Upper lobe of right lung (tissue), 1 donor: ENCODE results near the gene NUDT1. TPM values are rescaled to one million over a fixed set of nuclear protein-coding genes. Genes with fewer than 3 reads are reported as not detected.

ENCODE experiments used
- ATAC-seq: fragments of 200-7000 bp; cut with Tn5 transposase; one replicate; pipeline ENCODE4 v1.9.1; 2020; ENCODE audit warnings: mild to moderate bottlenecking, moderate library complexity
- DNase-seq: peaks from one replicate; pipeline ENCODE4 v3.0.0-alpha.2; 2020
- H3K27ac ChIP-seq: fragments of 200-600 bp; one replicate; pipeline ENCODE4 v1.8.0; 2022
- H3K27me3 ChIP-seq: fragments of 200-600 bp; one replicate; pipeline ENCODE4 v1.8.0; 2022; ENCODE audit warnings: mild to moderate bottlenecking
- H3K36me3 ChIP-seq: fragments of 200-600 bp; one replicate; pipeline ENCODE4 v1.8.0; 2022
- H3K4me1 ChIP-seq: fragments of 200-600 bp; one replicate; pipeline ENCODE4 v1.8.0; 2022
- H3K4me3 ChIP-seq: fragments of 200-600 bp; one replicate; pipeline ENCODE4 v1.8.0; 2022; ENCODE audit warnings: mild to moderate bottlenecking
- H3K9me3 ChIP-seq: fragments of 200-600 bp; one replicate; pipeline ENCODE4 v1.8.0; 2022
- CTCF ChIP-seq: fragments of 200-600 bp; IDR thresholded peaks from one replicate; pipeline ENCODE4 v1.8.0; 2022; ENCODE audit warnings: antibody characterized with exemption
- intact Hi-C: fragments of 100-400 bp; cut with DNase I; formaldehyde crosslinking; loops from one replicate; pipeline ENCODE4 v1.11.0; 2022
- total RNA-seq: library from RNA; stranded (reverse); fragmentation: NEBNext Ultra II Directional; extraction: Animal tissue kit (Norgen Biotek cat#: 25700); gene quantifications from one replicate; pipeline ENCODE4 v1.2.1, GENCODE V29; 2021
- donor health status: DM: no; HTN: yes; CAD: no; lungs with severe emphysema.

NUDT1 gene
- total RNA-seq, 1 donor from 2014 or later = 13.2 TPM

DNA sequence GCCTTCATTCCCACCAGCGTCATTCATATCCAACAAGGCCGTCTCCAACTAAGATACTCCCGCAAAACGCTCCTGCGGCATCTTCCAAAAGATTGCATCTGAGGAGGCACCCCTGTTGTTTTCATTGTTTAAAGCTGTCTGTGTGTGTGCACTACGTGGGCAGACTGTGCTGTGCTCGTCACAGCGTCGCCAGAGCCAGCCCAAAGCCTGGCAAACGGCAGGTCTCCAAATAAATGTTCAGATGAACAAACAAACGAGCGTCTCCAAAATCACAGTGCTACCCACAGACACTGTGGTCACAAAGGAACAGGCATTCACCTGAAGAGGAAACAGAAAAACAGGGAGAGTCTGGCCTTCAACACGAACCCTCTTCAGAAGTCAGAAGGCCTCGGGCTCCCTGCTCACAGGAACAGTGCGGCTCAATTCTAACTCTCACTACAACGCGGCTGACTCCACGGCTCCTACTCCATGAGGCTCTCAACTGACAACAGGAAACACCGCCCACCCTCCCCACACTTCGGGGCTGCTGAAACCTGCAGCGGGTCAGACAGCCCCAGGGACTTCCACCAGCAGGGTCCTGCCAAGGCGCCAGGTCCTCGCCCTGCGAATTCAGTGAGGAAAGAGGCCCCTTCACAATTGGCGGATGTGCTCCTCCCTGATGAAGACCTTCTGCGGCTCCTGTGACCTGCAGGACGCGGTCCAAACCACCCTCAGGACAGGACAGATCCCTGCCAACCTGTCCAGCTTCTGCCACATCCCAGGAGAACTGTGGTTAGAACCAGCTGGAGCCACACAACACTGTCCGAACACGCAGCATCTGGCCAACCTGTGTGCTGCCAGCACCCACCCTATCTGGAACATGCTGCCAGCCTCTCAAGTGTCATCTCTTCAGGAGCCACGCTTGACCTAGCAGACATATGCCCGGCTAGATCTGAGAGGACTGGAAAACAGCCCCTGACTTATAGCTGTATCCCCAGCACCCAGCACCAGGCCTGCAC lies 45.3 kb upstream of the NUDT1 start:
- Histone ChIP-seq H3K4me1 (no peaks in the 10 kb centered on the region), H3K36me3 (peaks cover 12% of the 10 kb centered on the region), H3K4me3 (no peak overlapping the region), H3K27me3 (no peaks in the 10 kb centered on the region), H3K27ac (no peak overlapping the region), H3K9me3 (no peaks in the 10 kb centered on the region)
- TF ChIP-seq CTCF = no peak
- DNase-seq (peak; percentile 51), ATAC-seq (no peak)
- intact Hi-C loops = no loop called here

GRCh38 chr7:2197436-2198155 lies 44.4 kb upstream of the NUDT1 start:
- Histone ChIP-seq H3K27me3 (no peaks in the 10 kb centered on the region), H3K36me3 (peaks cover 12% of the 10 kb centered on the region), H3K27ac (no peak overlapping the region), H3K9me3 (no peaks in the 10 kb centered on the region), H3K4me3 (no peak overlapping the region), H3K4me1 (no peaks in the 10 kb centered on the region)
- DNase-seq = peak; percentile 49
- intact Hi-C loops = no loop called here
- no peak for TF ChIP-seq CTCF
- ATAC-seq = no peak

- no peaks in the 10 kb centered on the region for H3K4me1 ChIP-seq
- ATAC-seq (peak; percentile 87), DNase-seq (peak; percentile 90)
- H3K36me3 ChIP-seq = peaks cover 12% of the 10 kb centered on the region
- H3K27me3 ChIP-seq = no peaks in the 10 kb centered on the region
- no peaks in the 10 kb centered on the region for H3K9me3 ChIP-seq
- H3K27ac ChIP-seq = no peak overlapping the region
- intact Hi-C loops = no loop called here
- TF ChIP-seq CTCF = no peak
- no peak overlapping the region for H3K4me3 ChIP-seq
These were observed 43.8 kb upstream of the NUDT1 start for GRCh38 chr7:2198206-2198605.

GRCh38 chr7:2198760-2199159 lies 43.3 kb upstream of the NUDT1 start:
- DNase-seq = peak; percentile 60
- Histone ChIP-seq H3K4me1 (no peaks in the 10 kb centered on the region), H3K27me3 (no peaks in the 10 kb centered on the region), H3K9me3 (no peaks in the 10 kb centered on the region), H3K36me3 (peaks cover 12% of the 10 kb centered on the region), H3K4me3 (no peak overlapping the region), H3K27ac (no peak overlapping the region)
- intact Hi-C loops = no loop called here
- TF ChIP-seq CTCF = no peak
- no peak for ATAC-seq

GRCh38 chr7:2199528-2199927 lies 42.5 kb upstream of the NUDT1 start:
- Histone ChIP-seq H3K4me1 (no peaks in the 10 kb centered on the region), H3K9me3 (no peaks in the 10 kb centered on the region), H3K27ac (no peak overlapping the region), H3K27me3 (no peaks in the 10 kb centered on the region), H3K4me3 (no peak overlapping the region), H3K36me3 (peaks cover 12% of the 10 kb centered on the region)
- intact Hi-C loops = no loop called here
- peak; percentile 48 for DNase-seq
- no peak for TF ChIP-seq CTCF
- ATAC-seq = no peak
